GM18951 (cell line): ENCODE results near the gene MBL2.

Source experiments
- POLR2A ChIP-seq: IDR thresholded peaks from 4 replicates; pipeline ENCODE4 v1.6.1; 2011; ENCODE audit warnings: mild to moderate bottlenecking; ENCODE audit not compliant: insufficient read length, insufficient read depth; ENCODE audit errors: extremely low read depth
- in situ Hi-C: fragments of 300-500 bp; cut with MboI; formaldehyde crosslinking; loops from one replicate; pipeline ENCODE4 v1.12.0; 2022; ENCODE audit warnings: low sequenced_read_pairs, mixed read lengths, inconsistent platforms; ENCODE audit not compliant: unreplicated experiment

The MBL2 gene

DNA sequence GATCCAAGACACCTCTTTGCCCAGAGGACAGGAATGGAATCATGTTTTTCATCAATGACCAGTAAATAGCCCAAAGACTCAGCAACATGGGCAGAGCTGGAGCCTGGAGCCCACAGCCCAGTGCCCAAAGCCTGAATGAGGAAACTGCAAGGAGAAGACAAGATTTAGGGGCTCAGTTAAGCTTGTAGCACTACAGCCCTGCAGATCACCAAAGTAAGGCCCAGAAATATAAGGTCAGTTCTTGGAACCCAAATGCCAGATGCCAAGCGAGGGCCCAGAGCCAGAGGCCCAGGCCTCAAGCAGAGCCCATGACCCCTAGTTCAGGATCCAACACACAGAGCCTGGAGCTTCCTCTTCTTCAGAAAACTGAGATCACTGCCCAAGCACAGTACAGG is 32.4 kb downstream of the MBL2 start:
- TF ChIP-seq POLR2A = no peak
- in situ Hi-C loops = no loop called here

GRCh38 chr10:52739380-52740154 is 33.0 kb downstream of the MBL2 start:
- TF ChIP-seq POLR2A = no peak
- in situ Hi-C loops = no loop called here

DNA sequence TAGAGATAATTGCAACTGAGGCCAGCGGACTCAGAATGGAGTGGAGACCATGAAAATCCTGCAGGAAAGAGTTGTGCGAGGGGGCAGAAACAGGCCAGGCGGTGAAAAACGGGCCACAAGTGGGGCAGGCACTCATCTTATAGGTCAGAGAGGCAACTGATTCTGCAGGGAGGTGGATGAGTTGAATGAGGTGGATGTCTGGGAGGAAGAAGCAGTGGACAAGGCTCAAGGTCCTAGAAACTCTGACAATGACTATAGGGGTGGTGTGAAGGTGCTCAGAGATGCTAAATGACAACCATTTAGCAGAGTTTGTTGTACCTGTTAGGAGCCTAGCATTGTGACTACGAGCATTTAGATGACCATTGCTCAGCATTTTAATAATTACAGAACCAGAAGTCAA is 33.6 kb downstream of the MBL2 start:
- no peak for TF ChIP-seq POLR2A
- in situ Hi-C loops = no loop called here

GRCh38 chr10:52729271-52730104 is 43.1 kb downstream of the MBL2 start:
- TF ChIP-seq POLR2A = no peak
- in situ Hi-C loops = no loop called here

- in situ Hi-C loops = no loop called here
- no peak for TF ChIP-seq POLR2A
These were observed 52.6 kb downstream of the MBL2 start for GRCh38 chr10:52720018-52720417.
